Hepatocyte (in vitro differentiated cells): ENCODE results near the gene DCAF11. TPM values are rescaled to one million over a fixed set of nuclear protein-coding genes. Genes with fewer than 3 reads are reported as not detected.

Experiments
- DNase-seq: peaks from one replicate; pipeline ENCODE4 v3.0.0-alpha.2; 2016; ENCODE audit warnings: low spot score
- H2AFZ ChIP-seq: fragments of 200-600 bp; sonication (generic); 2 replicates; pipeline ENCODE4 v1.6.0; 2016; ENCODE audit warnings: antibody characterized with exemption, mild to moderate bottlenecking
- H3K27ac ChIP-seq: fragments of 200-600 bp; sonication (generic); 2 replicates; pipeline ENCODE4 v1.5.1; 2016; ENCODE audit warnings: mild to moderate bottlenecking
- H3K27me3 ChIP-seq: fragments of 200-600 bp; sonication (generic); 2 replicates; pipeline ENCODE4 v1.6.1; 2016
- H3K36me3 ChIP-seq: fragments of 200-600 bp; sonication (generic); replicated peaks from 2 replicates; pipeline ENCODE4 v1.5.1; 2016; ENCODE audit warnings: low read depth; ENCODE audit not compliant: insufficient read depth
- H3K4me1 ChIP-seq: fragments of 200-600 bp; sonication (generic); 2 replicates; pipeline ENCODE4 v1.5.1; 2016; ENCODE audit warnings: mild to moderate bottlenecking, moderate library complexity; ENCODE audit not compliant: insufficient read depth
- H3K4me2 ChIP-seq: fragments of 200-600 bp; sonication (generic); 2 replicates; pipeline ENCODE4 v1.6.0; 2016
- H3K4me3 ChIP-seq: fragments of 200-600 bp; sonication (generic); 2 replicates; pipeline ENCODE4 v1.5.1; 2016; ENCODE audit warnings: mild to moderate bottlenecking
- H3K79me2 ChIP-seq: fragments of 200-600 bp; sonication (generic); 2 replicates; pipeline ENCODE4 v1.6.0; 2017; ENCODE audit warnings: mild to moderate bottlenecking
- H3K9me2 ChIP-seq: fragments of 200-600 bp; sonication (generic); replicated peaks from 2 replicates; pipeline ENCODE4 v1.6.0; 2017; ENCODE audit warnings: mild to moderate bottlenecking; ENCODE audit not compliant: insufficient read depth
- H3K9me3 ChIP-seq: fragments of 200-600 bp; sonication (generic); 2 replicates; pipeline ENCODE4 v1.5.1; 2016; ENCODE audit warnings: low read depth, mild to moderate bottlenecking
- H4K20me1 ChIP-seq: fragments of 200-600 bp; sonication (generic); 2 replicates; pipeline ENCODE4 v1.6.0; 2016; ENCODE audit warnings: mild to moderate bottlenecking; ENCODE audit not compliant: insufficient read depth, poor library complexity, severe bottlenecking
- CTCF ChIP-seq: fragments of 200-600 bp; sonication (generic); IDR thresholded peaks from 2 replicates; pipeline ENCODE4 v1.5.1; 2016; ENCODE audit warnings: antibody characterized with exemption, mild to moderate bottlenecking; ENCODE audit not compliant: poor library complexity
- EZH2 ChIP-seq: fragments of 200-600 bp; sonication (generic); IDR thresholded peaks from 2 replicates; pipeline ENCODE4 v1.6.1; 2016; ENCODE audit warnings: antibody characterized with exemption, mild to moderate bottlenecking, borderline replicate concordance
- EZH2phosphoT487 ChIP-seq: fragments of 200-600 bp; sonication (generic); IDR thresholded peaks from one replicate; pipeline ENCODE4 v1.6.1; 2018; ENCODE audit warnings: antibody characterized with exemption, mild to moderate bottlenecking, low read depth, moderate library complexity; ENCODE audit not compliant: unreplicated experiment, severe bottlenecking
- WGBS: methylation state at CpG from one replicate; pipeline ENCODE4 v1.1.6; 2016; ENCODE audit warnings: low lambda C conversion rate; ENCODE audit errors: missing lambda C conversion rate; 5-methylcytosine and 5-hydroxymethylcytosine counted together
- polyA plus RNA-seq: library from polyadenylated mRNA; unstranded; fragments of >200 nt; fragmentation: Nextera tagmentation; extraction: Ambion mirVana; gene quantifications from 2 replicates; pipeline ENCODE4 v1.2.1, GENCODE V29; 2016
- total RNA-seq: library from RNA; depleted of rRNA; stranded (reverse); fragments of >200 nt; gene quantifications from 2 replicates; pipeline ENCODE4 v1.2.3, GENCODE V29; 2014

The DCAF11 gene
- total and polyA plus RNA-seq, 2 experiments from 2014 or later: 55.6 to 78.9 TPM

GRCh38 chr14:24146453-24146977, 31.9 kb downstream of the DCAF11 start, which contains the start of gene PSME2:
PSME2 (minus strand) TSS chr14:24146610; CDS start chr14:24146581, 29 bp downstream.
- Histone ChIP-seq H3K9me2 (no peaks in the 10 kb centered on the region), H3K9me3 (no peaks in the 10 kb centered on the region), H3K27ac (peak within 1 kb of the TSS; percentile 79), H3K27me3 (no peaks in the 10 kb centered on the region), H3K79me2 (peaks cover 47% of the 10 kb centered on the region), H2AFZ (peak within 1 kb of the TSS; percentile 48), H3K4me1 (peaks cover 15% of the 10 kb centered on the region), H3K36me3 (no peaks in the 10 kb centered on the region), H4K20me1 (peaks cover 6% of the 10 kb centered on the region), H3K4me2 (peak within 1 kb of the TSS; percentile 92), H3K4me3 (peak within 1 kb of the TSS; percentile 91)
- peak; percentile 98 for DNase-seq
- TF ChIP-seq EZH2phosphoT487 (no peak), EZH2 (no peak), CTCF (no peak)
- WGBS: 3% methylated on average over 13 of the region's 25 CpGs

GRCh38 chr14:24146978-24147760, 32.6 kb downstream of the DCAF11 start, which contains the start of gene RNF31:
RNF31 (plus strand) TSS chr14:24147498; CDS start chr14:24147699, 201 bp downstream.
- H3K4me3 ChIP-seq: peak within 1 kb of the TSS; percentile 91
- H3K9me2 ChIP-seq: no peaks in the 10 kb centered on the region
- under 1% methylated on average over 53 of the region's 57 CpGs for WGBS
- TF ChIP-seq EZH2phosphoT487 (no peak), CTCF (no peak), EZH2 (no peak)
- peaks cover 15% of the 10 kb centered on the region for H3K4me1 ChIP-seq
- peak; percentile 99 for DNase-seq
- H3K79me2 ChIP-seq: peaks cover 47% of the 10 kb centered on the region
- no peaks in the 10 kb centered on the region for H3K27me3 ChIP-seq
- H3K4me2 ChIP-seq: peak within 1 kb of the TSS; percentile 92
- no peaks in the 10 kb centered on the region for H3K9me3 ChIP-seq
- H3K36me3 ChIP-seq: no peaks in the 10 kb centered on the region
- H2AFZ ChIP-seq: peak within 1 kb of the TSS; percentile 48
- peak within 1 kb of the TSS; percentile 79 for H3K27ac ChIP-seq
- peaks cover 6% of the 10 kb centered on the region for H4K20me1 ChIP-seq

GRCh38 chr14:24147761-24148428, 33.3 kb downstream of the DCAF11 start:
- peaks cover 47% of the 10 kb centered on the region for H3K79me2 ChIP-seq
- 10% methylated on average over 29 of the region's 29 CpGs for WGBS
- no peaks in the 10 kb centered on the region for H3K9me2 ChIP-seq
- TF ChIP-seq EZH2: no peak
- no peak for TF ChIP-seq CTCF
- TF ChIP-seq EZH2phosphoT487: no peak
- H3K27me3 ChIP-seq: no peaks in the 10 kb centered on the region
- peak overlapping the region; percentile 42 for H2AFZ ChIP-seq
- H4K20me1 ChIP-seq: peaks cover 6% of the 10 kb centered on the region
- peaks cover 15% of the 10 kb centered on the region for H3K4me1 ChIP-seq
- H3K36me3 ChIP-seq: no peaks in the 10 kb centered on the region
- H3K27ac ChIP-seq: peak overlapping the region; percentile 4
- H3K9me3 ChIP-seq: no peaks in the 10 kb centered on the region
- H3K4me2 ChIP-seq: peak overlapping the region; percentile 92
- no peak for DNase-seq
- peak overlapping the region; percentile 91 for H3K4me3 ChIP-seq
